GM23338 (cell line): ENCODE data around the gene KLK15.

ENCODE experiments used
- CREB1 ChIP-seq: fragments of 250-450 bp; sonication (Bioruptor Pico); IDR thresholded peaks from 2 replicates; pipeline ENCODE4 v1.5.0; 2020; ENCODE audit warnings: low read depth, mild to moderate bottlenecking, moderate library complexity
- EZH2 ChIP-seq: fragments of 200-600 bp; sonication (generic); IDR thresholded peaks from one replicate; pipeline ENCODE4 v1.8.0; 2017; ENCODE audit warnings: antibody characterized with exemption, mild to moderate bottlenecking, low read depth; ENCODE audit not compliant: unreplicated experiment
- EZH2phosphoT487 ChIP-seq: fragments of 200-600 bp; sonication (generic); IDR thresholded peaks from one replicate; pipeline ENCODE4 v1.8.1; 2018; ENCODE audit warnings: antibody characterized with exemption; ENCODE audit not compliant: unreplicated experiment
- JUNB ChIP-seq: IDR thresholded peaks from one replicate; pipeline ENCODE4 v1.6.1; 2016; ENCODE audit warnings: antibody characterized with exemption; ENCODE audit not compliant: unreplicated experiment
- NANOG ChIP-seq: IDR thresholded peaks from 2 replicates; pipeline ENCODE4 v1.6.1; 2016; ENCODE audit warnings: antibody characterized with exemption, borderline replicate concordance
- POLR2AphosphoS5 ChIP-seq: IDR thresholded peaks from 2 replicates; pipeline ENCODE4 v1.6.1; 2016; ENCODE audit warnings: antibody characterized with exemption, low read depth
- STAT1 ChIP-seq: IDR thresholded peaks from one replicate; pipeline ENCODE4 v1.6.1; 2016; ENCODE audit warnings: antibody characterized with exemption; ENCODE audit not compliant: unreplicated experiment
- ZNF114 ChIP-seq: fragments of 250-450 bp; sonication (Bioruptor Pico); IDR thresholded peaks from 2 replicates; pipeline ENCODE4 v1.5.0; 2020; ENCODE audit warnings: mild to moderate bottlenecking, moderate library complexity
- ZNF331 ChIP-seq: fragments of 250-450 bp; sonication (Bioruptor Pico); IDR thresholded peaks from 2 replicates; pipeline ENCODE4 v1.5.0; 2020; ENCODE audit warnings: low read depth, mild to moderate bottlenecking, moderate library complexity
- TF ChIP-seq, protein P1 (sequence below), 2 experiments: fragments of 200-600 bp in 1 of 2; sonication (generic) in 1 of 2; conservative IDR thresholded peaks; 2 replicates each; pipeline versions ENCODE4 v1.5.1 to v1.6.1; 2016 to 2017; ENCODE audit warnings: antibody characterized with exemption in 2 of 2, low read depth in 2 of 2, mild to moderate bottlenecking in 2 of 2, moderate library complexity in 1 of 2
- TF ChIP-seq, protein P2 (sequence below): IDR thresholded peaks from one replicate; pipeline ENCODE4 v1.6.1; 2018; ENCODE audit warnings: antibody characterized with exemption; ENCODE audit not compliant: unreplicated experiment
- TF ChIP-seq, protein P3 (sequence below): IDR thresholded peaks from 2 replicates; pipeline ENCODE4 v1.6.1; 2016; ENCODE audit warnings: antibody characterized with exemption
- TF ChIP-seq, protein P4 (sequence below): fragments of 250-450 bp; sonication (Bioruptor Pico); IDR thresholded peaks from 2 replicates; pipeline ENCODE4 v1.5.0; 2020; ENCODE audit warnings: mild to moderate bottlenecking, moderate library complexity

GRCh38 chr19:50851620-50852019 is 18.2 kb upstream of the KLK15 start:
- TF ChIP-seq ZNF331 (CRISPR knock-in tag), result no peak
- TF ChIP-seq, protein P1, sequence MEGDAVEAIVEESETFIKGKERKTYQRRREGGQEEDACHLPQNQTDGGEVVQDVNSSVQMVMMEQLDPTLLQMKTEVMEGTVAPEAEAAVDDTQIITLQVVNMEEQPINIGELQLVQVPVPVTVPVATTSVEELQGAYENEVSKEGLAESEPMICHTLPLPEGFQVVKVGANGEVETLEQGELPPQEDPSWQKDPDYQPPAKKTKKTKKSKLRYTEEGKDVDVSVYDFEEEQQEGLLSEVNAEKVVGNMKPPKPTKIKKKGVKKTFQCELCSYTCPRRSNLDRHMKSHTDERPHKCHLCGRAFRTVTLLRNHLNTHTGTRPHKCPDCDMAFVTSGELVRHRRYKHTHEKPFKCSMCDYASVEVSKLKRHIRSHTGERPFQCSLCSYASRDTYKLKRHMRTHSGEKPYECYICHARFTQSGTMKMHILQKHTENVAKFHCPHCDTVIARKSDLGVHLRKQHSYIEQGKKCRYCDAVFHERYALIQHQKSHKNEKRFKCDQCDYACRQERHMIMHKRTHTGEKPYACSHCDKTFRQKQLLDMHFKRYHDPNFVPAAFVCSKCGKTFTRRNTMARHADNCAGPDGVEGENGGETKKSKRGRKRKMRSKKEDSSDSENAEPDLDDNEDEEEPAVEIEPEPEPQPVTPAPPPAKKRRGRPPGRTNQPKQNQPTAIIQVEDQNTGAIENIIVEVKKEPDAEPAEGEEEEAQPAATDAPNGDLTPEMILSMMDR (conservative IDR thresholded peaks at IDR 0.05; ENCODE audit: low read depth in 2 of 2), result no peak
- TF ChIP-seq EZH2, result no peak
- TF ChIP-seq EZH2phosphoT487, result no peak
- no peak for TF ChIP-seq POLR2AphosphoS5
- TF ChIP-seq, protein P2, sequence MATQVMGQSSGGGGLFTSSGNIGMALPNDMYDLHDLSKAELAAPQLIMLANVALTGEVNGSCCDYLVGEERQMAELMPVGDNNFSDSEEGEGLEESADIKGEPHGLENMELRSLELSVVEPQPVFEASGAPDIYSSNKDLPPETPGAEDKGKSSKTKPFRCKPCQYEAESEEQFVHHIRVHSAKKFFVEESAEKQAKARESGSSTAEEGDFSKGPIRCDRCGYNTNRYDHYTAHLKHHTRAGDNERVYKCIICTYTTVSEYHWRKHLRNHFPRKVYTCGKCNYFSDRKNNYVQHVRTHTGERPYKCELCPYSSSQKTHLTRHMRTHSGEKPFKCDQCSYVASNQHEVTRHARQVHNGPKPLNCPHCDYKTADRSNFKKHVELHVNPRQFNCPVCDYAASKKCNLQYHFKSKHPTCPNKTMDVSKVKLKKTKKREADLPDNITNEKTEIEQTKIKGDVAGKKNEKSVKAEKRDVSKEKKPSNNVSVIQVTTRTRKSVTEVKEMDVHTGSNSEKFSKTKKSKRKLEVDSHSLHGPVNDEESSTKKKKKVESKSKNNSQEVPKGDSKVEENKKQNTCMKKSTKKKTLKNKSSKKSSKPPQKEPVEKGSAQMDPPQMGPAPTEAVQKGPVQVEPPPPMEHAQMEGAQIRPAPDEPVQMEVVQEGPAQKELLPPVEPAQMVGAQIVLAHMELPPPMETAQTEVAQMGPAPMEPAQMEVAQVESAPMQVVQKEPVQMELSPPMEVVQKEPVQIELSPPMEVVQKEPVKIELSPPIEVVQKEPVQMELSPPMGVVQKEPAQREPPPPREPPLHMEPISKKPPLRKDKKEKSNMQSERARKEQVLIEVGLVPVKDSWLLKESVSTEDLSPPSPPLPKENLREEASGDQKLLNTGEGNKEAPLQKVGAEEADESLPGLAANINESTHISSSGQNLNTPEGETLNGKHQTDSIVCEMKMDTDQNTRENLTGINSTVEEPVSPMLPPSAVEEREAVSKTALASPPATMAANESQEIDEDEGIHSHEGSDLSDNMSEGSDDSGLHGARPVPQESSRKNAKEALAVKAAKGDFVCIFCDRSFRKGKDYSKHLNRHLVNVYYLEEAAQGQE, result no peak
- TF ChIP-seq CREB1 (CRISPR knock-in tag), result no peak
- no peak for TF ChIP-seq STAT1
- TF ChIP-seq NANOG, result no peak
- no peak for TF ChIP-seq JUNB
- TF ChIP-seq, protein P3, sequence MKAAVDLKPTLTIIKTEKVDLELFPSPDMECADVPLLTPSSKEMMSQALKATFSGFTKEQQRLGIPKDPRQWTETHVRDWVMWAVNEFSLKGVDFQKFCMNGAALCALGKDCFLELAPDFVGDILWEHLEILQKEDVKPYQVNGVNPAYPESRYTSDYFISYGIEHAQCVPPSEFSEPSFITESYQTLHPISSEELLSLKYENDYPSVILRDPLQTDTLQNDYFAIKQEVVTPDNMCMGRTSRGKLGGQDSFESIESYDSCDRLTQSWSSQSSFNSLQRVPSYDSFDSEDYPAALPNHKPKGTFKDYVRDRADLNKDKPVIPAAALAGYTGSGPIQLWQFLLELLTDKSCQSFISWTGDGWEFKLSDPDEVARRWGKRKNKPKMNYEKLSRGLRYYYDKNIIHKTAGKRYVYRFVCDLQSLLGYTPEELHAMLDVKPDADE, result no peak
- no peak for TF ChIP-seq ZNF114 (CRISPR knock-in tag)
- TF ChIP-seq, protein P4, sequence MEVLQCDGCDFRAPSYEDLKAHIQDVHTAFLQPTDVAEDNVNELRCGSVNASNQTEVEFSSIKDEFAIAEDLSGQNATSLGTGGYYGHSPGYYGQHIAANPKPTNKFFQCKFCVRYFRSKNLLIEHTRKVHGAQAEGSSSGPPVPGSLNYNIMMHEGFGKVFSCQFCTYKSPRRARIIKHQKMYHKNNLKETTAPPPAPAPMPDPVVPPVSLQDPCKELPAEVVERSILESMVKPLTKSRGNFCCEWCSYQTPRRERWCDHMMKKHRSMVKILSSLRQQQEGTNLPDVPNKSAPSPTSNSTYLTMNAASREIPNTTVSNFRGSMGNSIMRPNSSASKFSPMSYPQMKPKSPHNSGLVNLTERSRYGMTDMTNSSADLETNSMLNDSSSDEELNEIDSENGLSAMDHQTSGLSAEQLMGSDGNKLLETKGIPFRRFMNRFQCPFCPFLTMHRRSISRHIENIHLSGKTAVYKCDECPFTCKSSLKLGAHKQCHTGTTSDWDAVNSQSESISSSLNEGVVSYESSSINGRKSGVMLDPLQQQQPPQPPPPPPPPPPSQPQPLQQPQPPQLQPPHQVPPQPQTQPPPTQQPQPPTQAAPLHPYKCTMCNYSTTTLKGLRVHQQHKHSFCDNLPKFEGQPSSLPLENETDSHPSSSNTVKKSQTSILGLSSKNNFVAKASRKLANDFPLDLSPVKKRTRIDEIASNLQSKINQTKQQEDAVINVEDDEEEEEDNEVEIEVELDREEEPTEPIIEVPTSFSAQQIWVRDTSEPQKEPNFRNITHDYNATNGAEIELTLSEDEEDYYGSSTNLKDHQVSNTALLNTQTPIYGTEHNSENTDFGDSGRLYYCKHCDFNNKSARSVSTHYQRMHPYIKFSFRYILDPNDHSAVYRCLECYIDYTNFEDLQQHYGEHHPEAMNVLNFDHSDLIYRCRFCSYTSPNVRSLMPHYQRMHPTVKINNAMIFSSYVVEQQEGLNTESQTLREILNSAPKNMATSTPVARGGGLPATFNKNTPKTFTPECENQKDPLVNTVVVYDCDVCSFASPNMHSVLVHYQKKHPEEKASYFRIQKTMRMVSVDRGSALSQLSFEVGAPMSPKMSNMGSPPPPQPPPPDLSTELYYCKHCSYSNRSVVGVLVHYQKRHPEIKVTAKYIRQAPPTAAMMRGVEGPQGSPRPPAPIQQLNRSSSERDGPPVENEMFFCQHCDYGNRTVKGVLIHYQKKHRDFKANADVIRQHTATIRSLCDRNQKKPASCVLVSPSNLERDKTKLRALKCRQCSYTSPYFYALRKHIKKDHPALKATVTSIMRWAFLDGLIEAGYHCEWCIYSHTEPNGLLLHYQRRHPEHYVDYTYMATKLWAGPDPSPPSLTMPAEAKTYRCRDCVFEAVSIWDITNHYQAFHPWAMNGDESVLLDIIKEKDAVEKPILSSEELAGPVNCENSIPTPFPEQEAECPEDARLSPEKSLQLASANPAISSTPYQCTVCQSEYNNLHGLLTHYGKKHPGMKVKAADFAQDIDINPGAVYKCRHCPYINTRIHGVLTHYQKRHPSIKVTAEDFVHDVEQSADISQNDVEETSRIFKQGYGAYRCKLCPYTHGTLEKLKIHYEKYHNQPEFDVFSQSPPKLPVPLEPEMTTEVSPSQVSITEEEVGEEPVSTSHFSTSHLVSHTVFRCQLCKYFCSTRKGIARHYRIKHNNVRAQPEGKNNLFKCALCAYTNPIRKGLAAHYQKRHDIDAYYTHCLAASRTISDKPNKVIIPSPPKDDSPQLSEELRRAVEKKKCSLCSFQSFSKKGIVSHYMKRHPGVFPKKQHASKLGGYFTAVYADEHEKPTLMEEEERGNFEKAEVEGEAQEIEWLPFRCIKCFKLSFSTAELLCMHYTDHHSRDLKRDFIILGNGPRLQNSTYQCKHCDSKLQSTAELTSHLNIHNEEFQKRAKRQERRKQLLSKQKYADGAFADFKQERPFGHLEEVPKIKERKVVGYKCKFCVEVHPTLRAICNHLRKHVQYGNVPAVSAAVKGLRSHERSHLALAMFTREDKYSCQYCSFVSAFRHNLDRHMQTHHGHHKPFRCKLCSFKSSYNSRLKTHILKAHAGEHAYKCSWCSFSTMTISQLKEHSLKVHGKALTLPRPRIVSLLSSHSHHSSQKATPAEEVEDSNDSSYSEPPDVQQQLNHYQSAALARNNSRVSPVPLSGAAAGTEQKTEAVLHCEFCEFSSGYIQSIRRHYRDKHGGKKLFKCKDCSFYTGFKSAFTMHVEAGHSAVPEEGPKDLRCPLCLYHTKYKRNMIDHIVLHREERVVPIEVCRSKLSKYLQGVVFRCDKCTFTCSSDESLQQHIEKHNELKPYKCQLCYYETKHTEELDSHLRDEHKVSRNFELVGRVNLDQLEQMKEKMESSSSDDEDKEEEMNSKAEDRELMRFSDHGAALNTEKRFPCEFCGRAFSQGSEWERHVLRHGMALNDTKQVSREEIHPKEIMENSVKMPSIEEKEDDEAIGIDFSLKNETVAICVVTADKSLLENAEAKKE (CRISPR knock-in tag), result no peak
